NT2/D1 (cell line): ENCODE measurements around the gene SAMD8.

ENCODE experiments used
- SUZ12 ChIP-seq: IDR thresholded peaks from 2 replicates; pipeline ENCODE4 v1.6.1; 2011; ENCODE audit not compliant: insufficient read length, insufficient read depth; ENCODE audit errors: extremely low read depth
- YY1 ChIP-seq: IDR thresholded peaks from 2 replicates; pipeline ENCODE4 v1.6.1; 2011; ENCODE audit not compliant: insufficient read length, insufficient read depth

GRCh38 chr10:75074711-75075445 lies 36.6 kb upstream of the SAMD8 start:
- TF ChIP-seq YY1, result no peak
- TF ChIP-seq SUZ12, result no peak
